HEK293T (cell line): Measurements from ENCODE around the gene MMP2.

ENCODE experiments used
- CTCF ChIA-PET: fragments of 350-600 bp; formaldehyde crosslinking; extraction: SDS; loops from one replicate; lab custom pipeline; 2021; ENCODE audit warnings: antibody characterized with exemption, inconsistent platforms; lab: Yijun Ruan, JAX
- POLR2A ChIA-PET: fragments of 350-600 bp; formaldehyde crosslinking; extraction: SDS; loops from one replicate; lab custom pipeline; 2020; ENCODE audit warnings: antibody characterized with exemption, inconsistent platforms; lab: Yijun Ruan, JAX
- DNase-seq: peaks from one replicate; pipeline ENCODE4 v3.0.0; 2012; ENCODE audit warnings: mixed read lengths; ENCODE audit errors: extremely low spot score
- ARNT ChIP-seq: fragments of 450-650 bp; IDR thresholded peaks from 2 replicates; pipeline ENCODE4 v1.6.1; 2017; ENCODE audit warnings: mild to moderate bottlenecking
- BHLHE40 ChIP-seq: fragments of 450-650 bp; IDR thresholded peaks from 2 replicates; pipeline ENCODE4 v1.6.1; 2016; ENCODE audit warnings: mild to moderate bottlenecking, moderate library complexity, borderline replicate concordance
- CTBP1 ChIP-seq: fragments of 450-650 bp; IDR thresholded peaks from 2 replicates; pipeline ENCODE4 v1.6.1; 2016; ENCODE audit warnings: borderline replicate concordance
- ELF4 ChIP-seq: fragments of 450-650 bp; IDR thresholded peaks from 2 replicates; pipeline ENCODE4 v1.6.1; 2017; ENCODE audit warnings: antibody characterized with exemption
- FOXA1 ChIP-seq: fragments of 450-650 bp; IDR thresholded peaks from 2 replicates; pipeline ENCODE4 v1.6.1; 2016; ENCODE audit warnings: mild to moderate bottlenecking
- FOXK2 ChIP-seq: fragments of 450-650 bp; IDR thresholded peaks from 2 replicates; pipeline ENCODE4 v1.6.1; 2016; ENCODE audit warnings: mild to moderate bottlenecking
- FOXM1 ChIP-seq: fragments of 450-650 bp; IDR thresholded peaks from 2 replicates; pipeline ENCODE4 v1.6.1; 2017; ENCODE audit warnings: mild to moderate bottlenecking, borderline replicate concordance
- HDGF ChIP-seq: fragments of 450-650 bp; IDR thresholded peaks from 2 replicates; pipeline ENCODE4 v1.6.1; 2017; ENCODE audit warnings: antibody characterized with exemption, borderline replicate concordance
- L3MBTL2 ChIP-seq: fragments of 450-650 bp; conservative IDR thresholded peaks from 2 replicates; pipeline ENCODE4 v1.6.1; 2016; ENCODE audit warnings: mild to moderate bottlenecking
- LEF1 ChIP-seq: fragments of 450-650 bp; IDR thresholded peaks from 2 replicates; pipeline ENCODE4 v1.6.1; 2017; ENCODE audit warnings: mild to moderate bottlenecking, borderline replicate concordance
- NFRKB ChIP-seq: fragments of 450-650 bp; IDR thresholded peaks from 2 replicates; pipeline ENCODE4 v1.6.1; 2016; ENCODE audit warnings: mild to moderate bottlenecking, moderate library complexity
- SP1 ChIP-seq: fragments of 450-650 bp; IDR thresholded peaks from 2 replicates; pipeline ENCODE4 v1.6.1; 2017
- SUZ12 ChIP-seq: fragments of 450-650 bp; IDR thresholded peaks from 2 replicates; pipeline ENCODE4 v1.6.1; 2016; ENCODE audit warnings: mild to moderate bottlenecking
- TARDBP ChIP-seq: fragments of 450-650 bp; IDR thresholded peaks from 2 replicates; pipeline ENCODE4 v1.6.1; 2016
- ZNF384 ChIP-seq: fragments of 450-650 bp; IDR thresholded peaks from 2 replicates; pipeline ENCODE4 v1.6.1; 2016
- TF ChIP-seq, protein P1 (sequence below): fragments of 450-650 bp; IDR thresholded peaks from 2 replicates; pipeline ENCODE4 v1.6.1; 2016

MMP2 gene

DNA sequence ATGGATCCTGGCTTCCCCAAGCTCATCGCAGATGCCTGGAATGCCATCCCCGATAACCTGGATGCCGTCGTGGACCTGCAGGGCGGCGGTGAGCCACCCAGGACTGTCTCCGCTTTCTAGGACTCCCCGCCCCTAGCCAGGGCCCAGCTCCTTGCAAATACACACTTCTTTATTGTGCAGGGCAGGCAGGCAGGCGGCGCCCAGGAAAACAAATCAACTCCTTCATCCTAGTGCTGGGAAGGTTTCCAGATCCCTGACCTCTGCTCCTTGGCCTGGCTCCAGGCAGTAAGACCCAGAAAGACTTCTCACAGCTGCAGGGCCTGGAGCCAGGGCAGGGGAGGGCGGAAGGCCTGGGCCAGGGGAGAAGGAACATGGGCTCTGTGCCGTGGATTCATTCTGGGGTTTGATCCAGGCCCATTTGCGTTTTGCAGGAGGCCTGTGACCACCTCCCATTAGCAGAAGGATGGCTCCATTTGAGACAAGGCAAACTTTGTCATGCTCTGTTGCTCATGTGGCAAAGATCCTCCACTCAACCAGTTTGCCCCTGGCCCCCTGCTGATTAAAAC lies 23.9 kb downstream of the MMP2 start:
- TF ChIP-seq HDGF (no peak), FOXA1 (no peak), NFRKB (no peak), LEF1 (no peak), ARNT (no peak), FOXK2 (no peak), SUZ12 (no peak), TARDBP (no peak), L3MBTL2 (no peak), ZNF384 (no peak), ELF4 (no peak), CTBP1 (no peak), FOXM1 (no peak), BHLHE40 (no peak), SP1 (no peak)
- TF ChIP-seq, protein P1, sequence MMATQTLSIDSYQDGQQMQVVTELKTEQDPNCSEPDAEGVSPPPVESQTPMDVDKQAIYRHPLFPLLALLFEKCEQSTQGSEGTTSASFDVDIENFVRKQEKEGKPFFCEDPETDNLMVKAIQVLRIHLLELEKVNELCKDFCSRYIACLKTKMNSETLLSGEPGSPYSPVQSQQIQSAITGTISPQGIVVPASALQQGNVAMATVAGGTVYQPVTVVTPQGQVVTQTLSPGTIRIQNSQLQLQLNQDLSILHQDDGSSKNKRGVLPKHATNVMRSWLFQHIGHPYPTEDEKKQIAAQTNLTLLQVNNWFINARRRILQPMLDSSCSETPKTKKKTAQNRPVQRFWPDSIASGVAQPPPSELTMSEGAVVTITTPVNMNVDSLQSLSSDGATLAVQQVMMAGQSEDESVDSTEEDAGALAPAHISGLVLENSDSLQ, result no peak
- no peak for DNase-seq
- CTCF ChIA-PET, result interaction anchor here (0.7 kb wide), 1 partner anchor 154 kb away, joined by 6 read pairs; no protein-coding TSS in a partner anchor
- POLR2A ChIA-PET, result interaction anchor here (0.6 kb wide), 1 partner anchor 10 kb away, joined by 3 read pairs; no protein-coding TSS in a partner anchor

DNA sequence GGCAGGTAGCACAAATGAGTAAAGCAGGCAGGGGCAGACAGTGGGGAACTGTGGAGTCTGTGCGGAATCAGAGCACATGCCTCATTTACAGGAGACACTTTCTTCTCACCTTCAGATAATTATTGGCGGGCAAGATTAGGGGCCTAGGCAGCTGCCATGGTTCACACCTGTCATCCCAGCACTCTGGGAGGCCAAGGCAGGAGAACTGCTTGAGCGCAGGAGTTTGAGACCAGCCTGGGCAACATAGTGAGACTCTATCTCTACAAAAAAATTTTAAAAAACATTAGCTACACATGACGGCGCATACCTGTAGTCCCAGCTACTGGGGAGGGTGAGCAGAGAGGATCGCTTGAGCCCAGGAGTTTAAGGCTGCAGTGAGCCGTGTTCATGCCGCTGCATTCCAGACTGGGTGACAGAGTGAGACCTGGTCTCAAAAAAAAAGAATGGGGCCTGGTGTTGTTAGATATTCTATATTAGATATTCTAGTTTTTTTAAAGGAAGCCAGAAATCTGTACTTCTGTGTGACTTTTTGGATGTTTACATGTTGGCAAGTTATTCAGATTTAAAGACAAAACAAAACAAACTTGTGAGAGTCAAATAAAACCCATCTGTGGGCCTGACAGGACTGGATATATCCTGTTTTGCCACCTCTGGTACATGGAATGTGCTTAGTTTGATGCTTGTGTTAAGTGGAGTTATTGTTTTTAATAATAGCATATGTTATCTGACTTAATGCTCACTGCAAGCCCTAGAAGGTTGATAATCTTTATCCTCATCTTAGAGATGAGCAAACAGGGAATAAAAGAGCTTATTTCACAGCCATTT lies 24.9 kb downstream of the MMP2 start:
- DNase-seq, result no peak
- TF ChIP-seq FOXA1 (no peak), BHLHE40 (no peak), FOXK2 (no peak), LEF1 (no peak), HDGF (no peak), TARDBP (no peak), ZNF384 (no peak), FOXM1 (no peak)
- TF ChIP-seq, protein P1, result no peak
- ChIA-PET CTCF (interaction anchor here (0.7 kb wide), 1 partner anchor 26 kb away, joined by 6 read pairs; no protein-coding TSS in a partner anchor), POLR2A (no interaction called here)

DNA sequence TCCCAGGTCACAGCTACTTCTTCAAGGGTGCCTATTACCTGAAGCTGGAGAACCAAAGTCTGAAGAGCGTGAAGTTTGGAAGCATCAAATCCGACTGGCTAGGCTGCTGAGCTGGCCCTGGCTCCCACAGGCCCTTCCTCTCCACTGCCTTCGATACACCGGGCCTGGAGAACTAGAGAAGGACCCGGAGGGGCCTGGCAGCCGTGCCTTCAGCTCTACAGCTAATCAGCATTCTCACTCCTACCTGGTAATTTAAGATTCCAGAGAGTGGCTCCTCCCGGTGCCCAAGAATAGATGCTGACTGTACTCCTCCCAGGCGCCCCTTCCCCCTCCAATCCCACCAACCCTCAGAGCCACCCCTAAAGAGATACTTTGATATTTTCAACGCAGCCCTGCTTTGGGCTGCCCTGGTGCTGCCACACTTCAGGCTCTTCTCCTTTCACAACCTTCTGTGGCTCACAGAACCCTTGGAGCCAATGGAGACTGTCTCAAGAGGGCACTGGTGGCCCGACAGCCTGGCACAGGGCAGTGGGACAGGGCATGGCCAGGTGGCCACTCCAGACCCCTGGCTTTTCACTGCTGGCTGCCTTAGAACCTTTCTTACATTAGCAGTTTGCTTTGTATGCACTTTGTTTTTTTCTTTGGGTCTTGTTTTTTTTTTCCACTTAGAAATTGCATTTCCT lies 26.5 kb downstream of the MMP2 start:
- ChIA-PET CTCF (no interaction called here), POLR2A (no interaction called here)
- TF ChIP-seq FOXK2, result no peak
- TF ChIP-seq CTBP1, result no peak
- TF ChIP-seq LEF1, result no peak
- TF ChIP-seq ZNF384, result no peak
- no peak for TF ChIP-seq FOXA1
- no peak for TF ChIP-seq SUZ12
- no peak for TF ChIP-seq L3MBTL2
- TF ChIP-seq, protein P1, result no peak
- TF ChIP-seq BHLHE40, result no peak
- no peak for TF ChIP-seq ARNT
- TF ChIP-seq ELF4, result no peak
- no peak for TF ChIP-seq NFRKB
- DNase-seq, result no peak

DNA sequence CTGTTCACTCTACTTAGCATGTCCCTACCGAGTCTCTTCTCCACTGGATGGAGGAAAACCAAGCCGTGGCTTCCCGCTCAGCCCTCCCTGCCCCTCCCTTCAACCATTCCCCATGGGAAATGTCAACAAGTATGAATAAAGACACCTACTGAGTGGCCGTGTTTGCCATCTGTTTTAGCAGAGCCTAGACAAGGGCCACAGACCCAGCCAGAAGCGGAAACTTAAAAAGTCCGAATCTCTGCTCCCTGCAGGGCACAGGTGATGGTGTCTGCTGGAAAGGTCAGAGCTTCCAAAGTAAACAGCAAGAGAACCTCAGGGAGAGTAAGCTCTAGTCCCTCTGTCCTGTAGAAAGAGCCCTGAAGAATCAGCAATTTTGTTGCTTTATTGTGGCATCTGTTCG lies 27.1 kb downstream of the MMP2 start:
- ChIA-PET POLR2A (no interaction called here), CTCF (no interaction called here)
- no peak for TF ChIP-seq LEF1
- TF ChIP-seq FOXM1, result no peak
- no peak for TF ChIP-seq SP1
- TF ChIP-seq SUZ12, result no peak
- TF ChIP-seq HDGF, result no peak
- no peak for TF ChIP-seq FOXK2
- TF ChIP-seq CTBP1, result no peak
- TF ChIP-seq FOXA1, result no peak
- no peak for TF ChIP-seq L3MBTL2
- TF ChIP-seq TARDBP, result no peak
- TF ChIP-seq ZNF384, result no peak
- no peak for TF ChIP-seq NFRKB
- no peak for TF ChIP-seq BHLHE40
- no peak for TF ChIP-seq ELF4
- TF ChIP-seq ARNT, result no peak
- TF ChIP-seq, protein P1, result no peak
- no peak for DNase-seq

DNA sequence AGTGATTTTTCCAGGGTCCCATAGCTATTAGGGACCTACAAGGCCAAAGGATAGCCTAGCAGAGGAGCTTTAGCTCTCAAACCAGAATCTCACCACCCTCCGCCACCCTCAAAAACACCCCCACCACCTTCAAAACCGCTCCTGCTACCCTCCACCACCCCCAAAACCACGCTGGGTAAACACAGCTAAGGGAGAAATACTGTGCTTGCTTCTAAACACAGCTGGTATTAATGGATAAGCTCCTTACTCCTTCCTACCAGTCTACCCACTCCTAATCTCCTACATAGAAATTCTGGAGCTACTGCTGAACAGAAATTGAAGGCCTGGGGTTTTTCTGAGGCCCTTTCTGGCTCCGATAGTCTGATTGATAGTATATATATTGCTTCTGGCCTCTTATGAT lies 27.7 kb downstream of the MMP2 start:
- CTCF ChIA-PET, result no interaction called here
- POLR2A ChIA-PET, result no interaction called here

More for the DNA sequence above, 27.7 kb downstream of the MMP2 start:
- no peak for DNase-seq
- TF ChIP-seq SP1, result no peak
- no peak for TF ChIP-seq ELF4
- no peak for TF ChIP-seq BHLHE40
- TF ChIP-seq LEF1, result no peak
